K562 (cell line): ENCODE measurements around the gene GCNT1. TPM values are rescaled to one million over a fixed set of nuclear protein-coding genes. Genes with fewer than 3 reads are reported as not detected.

Source experiments
- ATAC-seq: fragments of 200-7000 bp; cut with Tn5 transposase; 3 replicates; pipeline ENCODE4 v1.9.1; 2020; ENCODE audit warnings: moderate library complexity
- BruUV-seq: library from RNA; stranded (reverse); fragments of 400-500 nt; replicated peaks from 2 replicates; lab custom pipeline; 2021; lab: Mats Ljungman, UMichigan
- CTCF ChIA-PET: fragments of 300-600 bp; formaldehyde crosslinking; extraction: SDS; loops from one replicate; lab custom pipeline; 2021; ENCODE audit warnings: low intra/inter-chr PET ratio; lab: Yijun Ruan, JAX
- POLR2A ChIA-PET: fragments of 300-600, 350-650 bp; sonication (Branson Sonifier 250); formaldehyde crosslinking; extraction: SDS; loops from one replicate; lab custom pipeline; 2021; ENCODE audit warnings: antibody characterized with exemption, inconsistent platforms; lab: Yijun Ruan, JAX
- DNase-seq, 4 experiments: peaks; one replicate each; pipeline versions ENCODE4 v3.0.0 to v3.0.0-alpha.2; 2011 to 2018; ENCODE audit warnings: low spot score in 3 of 4, mixed read lengths in 3 of 4; ENCODE audit errors: extremely low read depth in 1 of 4
- FAIRE-seq: peaks from 2 replicates; lab custom pipeline; 2011; peaks lifted over from hg19 to GRCh38; lab: Jason Lieb, UNC
- H2AFZ ChIP-seq: 2 replicates; pipeline ENCODE4 v1.6.0; 2011; ENCODE audit warnings: low read depth, low read length, control low read depth, inconsistent platforms
- H3K27ac ChIP-seq: fragments of 200-600 bp; 3 replicates; pipeline ENCODE4 v1.8.0; 2011; ENCODE audit warnings: low read depth, mild to moderate bottlenecking, control low read depth, inconsistent platforms, low read length, moderate library complexity, mixed read lengths; ENCODE audit errors: extremely low read depth
- H3K27me3 ChIP-seq, 2 experiments: fragments of 300-600 bp in 1 of 2; 2 replicates in 1 of 2; 3 replicates in 1 of 2; pipeline versions ENCODE4 v1.6.0 to v1.8.0; 2011; ENCODE audit warnings: inconsistent platforms in 2 of 2, low read length in 2 of 2, mild to moderate bottlenecking in 1 of 2, mixed read lengths in 1 of 2, moderate library complexity in 1 of 2; ENCODE audit not compliant: control insufficient read depth in 2 of 2, insufficient read depth in 2 of 2
- H3K36me3 ChIP-seq: fragments of 300-600 bp; 3 replicates; pipeline ENCODE4 v1.8.0; 2011; ENCODE audit warnings: mild to moderate bottlenecking, low read length, inconsistent platforms; ENCODE audit not compliant: control insufficient read depth, insufficient read depth
- H3K4me1 ChIP-seq, 2 experiments: fragments of 200-600 bp in 1 of 2; replicated peaks in 1 of 2; 2 replicates in 1 of 2; 3 replicates in 1 of 2; pipeline versions ENCODE4 v1.5.1 to v1.8.0; 2011; ENCODE audit warnings: inconsistent platforms in 2 of 2, low read length in 2 of 2, mild to moderate bottlenecking in 1 of 2, mixed read lengths in 1 of 2, moderate library complexity in 1 of 2; ENCODE audit not compliant: control insufficient read depth in 2 of 2, insufficient read depth in 2 of 2
- H3K4me2 ChIP-seq: 2 replicates; pipeline ENCODE4 v1.6.1; 2011; ENCODE audit warnings: low read length, control low read depth, inconsistent platforms, mixed read lengths; ENCODE audit not compliant: insufficient read depth
- H3K4me3 ChIP-seq: fragments of 200-600 bp; sonication (generic), shearing (Covaris generic); 2 replicates; pipeline ENCODE4 v1.5.1; 2016; ENCODE audit warnings: control low read depth, inconsistent platforms
- H3K79me2 ChIP-seq: fragments of 200-600 bp; 3 replicates; pipeline ENCODE4 v1.8.0; 2011; ENCODE audit warnings: low read length, inconsistent platforms; ENCODE audit not compliant: control insufficient read depth, insufficient read depth
- H3K9ac ChIP-seq, 2 experiments: 2 replicates each; pipeline versions ENCODE4 v1.6.0 to v1.6.1; 2011; ENCODE audit warnings: low read depth in 2 of 2, low read length in 2 of 2, control low read depth in 1 of 2, inconsistent platforms in 1 of 2, mild to moderate bottlenecking in 1 of 2, mixed read lengths in 1 of 2; ENCODE audit not compliant: insufficient read depth in 1 of 2
- H3K9me1 ChIP-seq: one replicate; pipeline ENCODE4 v1.6.0; 2011; ENCODE audit warnings: inconsistent platforms, mild to moderate bottlenecking, low read length, moderate library complexity; ENCODE audit not compliant: control insufficient read depth, insufficient read depth
- H3K9me3 ChIP-seq: replicated peaks from 2 replicates; pipeline ENCODE4 v1.5.1; 2011; ENCODE audit warnings: low read depth, low read length, inconsistent platforms; ENCODE audit not compliant: control insufficient read depth, insufficient read depth
- H4K20me1 ChIP-seq: replicated peaks from 2 replicates; pipeline ENCODE4 v1.6.1; 2011; ENCODE audit warnings: low read length, inconsistent platforms, mixed read lengths; ENCODE audit not compliant: control insufficient read depth, insufficient read depth
- HIVEP1 ChIP-seq: fragments of 250-450 bp; sonication (Bioruptor Pico); IDR thresholded peaks from 2 replicates; pipeline ENCODE4 v1.4.0; 2020; ENCODE audit warnings: mild to moderate bottlenecking
- ILF3 ChIP-seq: fragments of 450-650 bp; IDR thresholded peaks from 2 replicates; pipeline ENCODE4 v1.6.1; 2018; ENCODE audit warnings: antibody characterized with exemption, mild to moderate bottlenecking, moderate library complexity, borderline replicate concordance
- NBN ChIP-seq: fragments of 450-650 bp; IDR thresholded peaks from 2 replicates; pipeline ENCODE4 v1.6.1; 2016; ENCODE audit warnings: low read depth, mild to moderate bottlenecking
- ZNF217 ChIP-seq: sonication (generic); formaldehyde crosslinking; IDR thresholded peaks from 2 replicates; pipeline ENCODE4 v1.8.0; 2022; ENCODE audit warnings: mild to moderate bottlenecking, missing genetic modification reagents
- WGBS: fragments of 100-300 bp; shearing (Covaris generic); methylation state at CpG from one replicate; pipeline ENCODE4 v1.1.6; 2016; ENCODE audit warnings: low coverage, mixed read lengths; ENCODE audit not compliant: insufficient coverage; ENCODE audit errors: missing lambda C conversion rate; 5-methylcytosine and 5-hydroxymethylcytosine counted together
- in situ Hi-C: fragments of 300-500 bp; cut with MboI; formaldehyde crosslinking; loops from 4 replicates; pipeline ENCODE4 v1.15.0; 2018; ENCODE audit warnings: inconsistent platforms, mixed read lengths
- intact Hi-C: fragments of 100-400 bp; cut with micrococcal nuclease; formaldehyde crosslinking; loops from 2 replicates; pipeline ENCODE4 v1.14.2; 2022
- polyA plus RNA-seq, 8 experiments: library from polyadenylated mRNA; depleted of rRNA in 4 of 8; stranded (reverse) in 5 of 8; unstranded in 3 of 8; fragments of >200 nt; fragmentation: Nextera tagmentation in 2 of 8; fragmentation: Illumina TruSeq in 1 of 8; extraction: Ambion mirVana in 2 of 8; extraction: Trizol in 1 of 8; gene quantifications; 2 replicates each; pipeline versions ENCODE4 v1.2.1 to v1.2.3, GENCODE V29; 2011 to 2014; ENCODE audit warnings: inconsistent platforms in 1 of 8, missing spikeins in 1 of 8
- total RNA-seq, 7 experiments: library from RNA; depleted of rRNA in 6 of 7; stranded (reverse); fragments of >200 nt in 6 of 7; fragmentation: Illumina TruSeq in 2 of 7; extraction: Trizol in 2 of 7; gene quantifications; 2 replicates each; pipeline versions ENCODE4 v1.2.1 to v1.2.3, GENCODE V29; 2011 to 2021; ENCODE audit warnings: low replicate concordance in 1 of 7
- TF ChIP-seq, protein P1 (sequence below): fragments of 250-450 bp; sonication (Bioruptor Pico); IDR thresholded peaks from 2 replicates; pipeline ENCODE4 v1.4.0; 2020; ENCODE audit warnings: mild to moderate bottlenecking
- TF ChIP-seq, protein P2 (sequence below): fragments of 250-450 bp; sonication (Bioruptor Pico); IDR thresholded peaks from 2 replicates; pipeline ENCODE4 v1.5.0; 2021; ENCODE audit warnings: mild to moderate bottlenecking, borderline replicate concordance
- TF ChIP-seq, protein P3 (sequence below): fragments of 450-650 bp; formaldehyde crosslinking; IDR thresholded peaks from 2 replicates; pipeline ENCODE4 v1.4.0; 2020; ENCODE audit warnings: mild to moderate bottlenecking, moderate library complexity

GCNT1 gene
- total and polyA plus RNA-seq, 9 of the 15 experiments (the other 6 are each of a cell fraction or from before 2014, with no cell fraction given): 0.01 to 0.71 (median 0.10) TPM

DNA sequence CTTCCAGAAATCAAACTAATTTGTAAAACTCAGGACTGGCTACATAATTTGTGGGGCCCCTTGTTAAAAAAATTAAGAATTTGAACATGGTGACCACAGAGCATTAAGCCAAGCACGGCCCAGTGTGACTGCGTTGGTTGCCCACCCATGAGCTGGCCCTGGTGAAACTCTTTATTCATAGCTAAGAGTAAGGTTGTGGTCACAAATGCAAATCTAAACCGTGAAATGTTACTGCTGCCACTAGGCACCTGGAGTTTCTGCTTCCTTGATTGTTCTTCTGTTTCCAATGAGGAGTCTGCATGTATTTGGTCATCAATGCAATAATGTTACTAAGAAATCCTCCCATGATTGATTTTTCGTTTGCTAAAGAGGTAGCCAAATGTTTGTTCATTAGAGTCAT is 4.2 kb downstream of the GCNT1 start:
- WGBS: 2% methylated on average over 4 of the region's 4 CpGs
- no peak for TF ChIP-seq NBN
- TF ChIP-seq, protein P1, sequence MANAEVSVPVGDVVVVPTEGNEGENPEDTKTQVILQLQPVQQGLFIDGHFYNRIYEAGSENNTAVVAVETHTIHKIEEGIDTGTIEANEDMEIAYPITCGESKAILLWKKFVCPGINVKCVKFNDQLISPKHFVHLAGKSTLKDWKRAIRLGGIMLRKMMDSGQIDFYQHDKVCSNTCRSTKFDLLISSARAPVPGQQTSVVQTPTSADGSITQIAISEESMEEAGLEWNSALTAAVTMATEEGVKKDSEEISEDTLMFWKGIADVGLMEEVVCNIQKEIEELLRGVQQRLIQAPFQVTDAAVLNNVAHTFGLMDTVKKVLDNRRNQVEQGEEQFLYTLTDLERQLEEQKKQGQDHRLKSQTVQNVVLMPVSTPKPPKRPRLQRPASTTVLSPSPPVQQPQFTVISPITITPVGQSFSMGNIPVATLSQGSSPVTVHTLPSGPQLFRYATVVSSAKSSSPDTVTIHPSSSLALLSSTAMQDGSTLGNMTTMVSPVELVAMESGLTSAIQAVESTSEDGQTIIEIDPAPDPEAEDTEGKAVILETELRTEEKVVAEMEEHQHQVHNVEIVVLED (CRISPR knock-in tag): no peak
- TF ChIP-seq HIVEP1 (CRISPR knock-in tag): no peak
- TF ChIP-seq, protein P2, sequence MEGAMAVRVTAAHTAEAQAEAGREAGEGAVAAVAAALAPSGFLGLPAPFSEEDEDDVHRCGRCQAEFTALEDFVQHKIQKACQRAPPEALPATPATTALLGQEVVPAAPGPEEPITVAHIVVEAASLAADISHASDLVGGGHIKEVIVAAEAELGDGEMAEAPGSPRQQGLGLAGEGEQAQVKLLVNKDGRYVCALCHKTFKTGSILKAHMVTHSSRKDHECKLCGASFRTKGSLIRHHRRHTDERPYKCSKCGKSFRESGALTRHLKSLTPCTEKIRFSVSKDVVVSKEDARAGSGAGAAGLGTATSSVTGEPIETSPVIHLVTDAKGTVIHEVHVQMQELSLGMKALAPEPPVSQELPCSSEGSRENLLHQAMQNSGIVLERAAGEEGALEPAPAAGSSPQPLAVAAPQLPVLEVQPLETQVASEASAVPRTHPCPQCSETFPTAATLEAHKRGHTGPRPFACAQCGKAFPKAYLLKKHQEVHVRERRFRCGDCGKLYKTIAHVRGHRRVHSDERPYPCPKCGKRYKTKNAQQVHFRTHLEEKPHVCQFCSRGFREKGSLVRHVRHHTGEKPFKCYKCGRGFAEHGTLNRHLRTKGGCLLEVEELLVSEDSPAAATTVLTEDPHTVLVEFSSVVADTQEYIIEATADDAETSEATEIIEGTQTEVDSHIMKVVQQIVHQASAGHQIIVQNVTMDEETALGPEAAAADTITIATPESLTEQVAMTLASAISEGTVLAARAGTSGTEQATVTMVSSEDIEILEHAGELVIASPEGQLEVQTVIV (CRISPR knock-in tag): no peak
- TF ChIP-seq ZNF217 (CRISPR knock-in tag): no peak
- no peak for TF ChIP-seq ILF3
- TF ChIP-seq, protein P3, sequence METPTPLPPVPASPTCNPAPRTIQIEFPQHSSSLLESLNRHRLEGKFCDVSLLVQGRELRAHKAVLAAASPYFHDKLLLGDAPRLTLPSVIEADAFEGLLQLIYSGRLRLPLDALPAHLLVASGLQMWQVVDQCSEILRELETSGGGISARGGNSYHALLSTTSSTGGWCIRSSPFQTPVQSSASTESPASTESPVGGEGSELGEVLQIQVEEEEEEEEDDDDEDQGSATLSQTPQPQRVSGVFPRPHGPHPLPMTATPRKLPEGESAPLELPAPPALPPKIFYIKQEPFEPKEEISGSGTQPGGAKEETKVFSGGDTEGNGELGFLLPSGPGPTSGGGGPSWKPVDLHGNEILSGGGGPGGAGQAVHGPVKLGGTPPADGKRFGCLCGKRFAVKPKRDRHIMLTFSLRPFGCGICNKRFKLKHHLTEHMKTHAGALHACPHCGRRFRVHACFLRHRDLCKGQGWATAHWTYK: no peak
- BruUV-seq: no TSS peak
- Histone ChIP-seq H3K79me2 (no peaks in the 10 kb centered on the region), H4K20me1 (no peaks in the 10 kb centered on the region), H3K4me1 (peaks cover 0 to 13% of the 10 kb centered on the region in 2 experiments; a peak in 2 of 5 replicates), H3K4me2 (no peak overlapping the region), H3K27ac (no peak overlapping the region), H3K9ac (no peak overlapping the region), H2AFZ (no peak overlapping the region), H3K9me3 (no peaks in the 10 kb centered on the region), H3K9me1 (no peaks in the 10 kb centered on the region), H3K27me3 (peaks cover 0 to 4% of the 10 kb centered on the region in 2 experiments; a peak in 1 of 5 replicates), H3K4me3 (no peak overlapping the region), H3K36me3 (no peaks in the 10 kb centered on the region)
- in situ Hi-C loops (no loop called here), intact Hi-C loops (no loop called here)
- ChIA-PET CTCF (no interaction called here), POLR2A (no interaction called here)
- DNase-seq (no peak), FAIRE-seq (no peak), ATAC-seq (no peak)
